ENCODE data around the gene TRAK1.

TRAK1 gene

GRCh38 chr3:42177801-42178150 is 86.6 kb downstream of the TRAK1 start:
- DNase-seq (ENCODE audit: low spot score), result no peak

DNA sequence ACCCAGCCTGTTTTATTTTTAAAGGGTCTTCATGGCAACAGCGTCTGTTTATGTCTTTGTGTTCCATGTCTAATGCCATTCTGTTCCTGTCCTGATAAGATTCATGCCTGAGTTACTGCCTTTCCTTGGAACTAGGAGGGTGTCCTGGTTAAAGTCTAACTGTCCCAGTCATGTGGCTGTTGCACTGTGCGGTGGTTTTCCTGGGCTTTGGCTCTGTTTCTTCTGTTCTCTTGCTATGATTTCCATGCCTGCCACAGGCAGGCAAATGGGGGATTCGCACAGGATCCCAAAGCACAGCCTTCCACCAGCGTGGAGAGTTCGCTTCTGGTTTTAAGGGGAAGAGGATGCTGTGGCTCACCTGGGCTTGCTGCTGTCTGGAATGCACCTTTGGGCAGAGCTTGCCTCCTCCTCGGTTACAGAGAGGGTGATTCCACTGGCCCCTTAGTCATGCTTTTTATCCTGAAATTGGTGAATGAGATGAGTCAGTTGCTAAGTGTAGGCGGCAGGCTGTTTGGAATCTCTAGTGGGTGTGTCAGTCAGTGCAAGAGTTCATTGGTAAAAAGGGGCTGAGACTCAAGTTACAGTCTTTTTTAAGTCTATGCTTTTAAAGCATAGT is 88.1 kb downstream of the TRAK1 start:
- DNase-seq (ENCODE audit: low spot score), result peak; percentile 91

GRCh38 chr3:42180901-42181300 is 89.7 kb downstream of the TRAK1 start:
- DNase-seq (ENCODE audit: low spot score), result no peak

DNA sequence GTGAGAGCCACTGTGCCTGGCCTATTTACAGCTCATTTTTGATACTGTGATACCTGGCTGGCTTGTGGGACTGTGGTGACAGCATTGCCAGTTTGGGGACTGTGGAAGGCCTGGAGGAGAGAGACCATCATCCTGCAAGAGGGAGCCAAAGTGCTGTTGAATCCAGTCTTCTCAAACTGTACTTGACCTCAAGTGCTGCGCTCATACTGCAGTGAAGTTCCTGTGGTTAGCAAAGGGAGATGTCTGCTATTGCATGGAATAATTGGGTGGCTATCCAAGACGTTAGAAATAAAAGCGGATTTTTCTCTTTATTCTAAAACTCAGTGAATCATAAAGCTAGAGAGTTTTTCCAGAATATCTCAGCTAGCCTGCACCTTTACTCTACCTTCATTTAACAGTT is 91.4 kb downstream of the TRAK1 start:
- peak; percentile 34 for DNase-seq (ENCODE audit: low spot score)

DNA sequence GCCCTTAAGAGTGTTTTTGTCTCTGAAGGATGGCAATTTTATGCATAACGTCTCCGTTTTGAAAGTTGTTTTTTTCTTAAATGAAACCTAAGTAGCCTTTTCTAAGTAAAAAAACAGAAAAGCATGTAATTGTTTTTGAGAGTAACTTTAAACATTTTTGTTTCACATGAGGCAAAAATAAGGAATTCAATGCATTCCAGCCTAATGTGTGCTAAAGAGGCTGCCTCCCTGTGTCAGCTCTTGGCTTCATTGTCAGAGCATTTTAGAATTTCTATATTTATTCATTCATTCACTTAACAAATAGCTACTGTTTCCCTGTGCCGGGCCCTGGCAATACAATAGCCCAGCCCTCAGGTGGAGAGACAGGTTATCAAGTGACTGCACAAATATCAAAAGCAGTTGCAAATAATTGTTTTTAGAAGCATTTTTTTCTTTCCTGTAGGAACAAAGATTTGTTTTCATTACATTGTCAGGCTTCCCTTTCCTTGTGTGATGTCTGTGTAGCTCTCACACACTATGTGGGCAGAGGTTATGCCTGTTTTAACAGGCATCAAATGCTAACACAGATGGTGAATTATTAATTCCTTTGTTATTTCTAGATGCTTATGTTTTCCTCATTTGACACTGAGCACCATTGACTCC is 93.0 kb downstream of the TRAK1 start:
- peak; percentile 62 for DNase-seq (ENCODE audit: low spot score)

DNA sequence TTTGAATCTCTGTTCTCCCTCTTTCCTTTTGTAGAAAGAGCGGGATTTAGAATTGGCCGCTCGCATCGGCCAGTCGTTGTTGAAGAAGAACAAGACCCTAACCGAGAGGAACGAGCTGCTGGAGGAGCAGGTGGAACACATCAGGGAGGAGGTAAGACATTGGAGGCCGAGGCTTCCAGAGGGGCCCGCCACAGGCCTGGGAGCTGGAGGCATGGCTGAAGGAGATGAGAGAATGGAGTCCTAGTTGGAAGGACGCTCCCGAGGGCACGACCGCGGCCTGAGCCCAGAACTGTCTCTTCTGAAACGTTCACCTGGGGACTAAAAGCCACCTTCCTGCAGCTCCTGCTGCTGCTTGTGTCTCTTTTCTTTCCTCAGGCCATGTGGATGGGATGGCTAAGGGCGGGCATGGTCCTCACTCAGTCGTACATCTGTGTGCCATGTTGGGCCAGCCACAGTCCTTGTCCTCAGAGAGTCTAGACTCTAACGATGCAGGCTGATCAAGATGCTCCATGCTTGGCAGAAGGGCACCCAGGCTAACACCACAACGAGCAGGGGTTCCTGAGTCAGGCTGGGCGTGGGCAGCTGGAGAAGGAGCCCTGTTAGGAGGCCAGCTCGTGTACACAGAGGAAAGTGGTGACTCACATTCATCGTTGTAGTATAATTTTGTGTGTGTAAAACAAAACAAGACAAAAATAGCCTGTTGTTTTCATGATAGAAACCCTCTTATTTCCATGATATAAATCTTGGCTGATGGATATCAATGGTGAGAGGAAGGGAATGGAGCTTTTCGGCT is 93.7 kb downstream of the TRAK1 start:
- DNase-seq (ENCODE audit: low spot score), result no peak

GRCh38 chr3:42187936-42188335 is 96.8 kb downstream of the TRAK1 start:
- DNase-seq (ENCODE audit: low spot score), result no peak

DNA sequence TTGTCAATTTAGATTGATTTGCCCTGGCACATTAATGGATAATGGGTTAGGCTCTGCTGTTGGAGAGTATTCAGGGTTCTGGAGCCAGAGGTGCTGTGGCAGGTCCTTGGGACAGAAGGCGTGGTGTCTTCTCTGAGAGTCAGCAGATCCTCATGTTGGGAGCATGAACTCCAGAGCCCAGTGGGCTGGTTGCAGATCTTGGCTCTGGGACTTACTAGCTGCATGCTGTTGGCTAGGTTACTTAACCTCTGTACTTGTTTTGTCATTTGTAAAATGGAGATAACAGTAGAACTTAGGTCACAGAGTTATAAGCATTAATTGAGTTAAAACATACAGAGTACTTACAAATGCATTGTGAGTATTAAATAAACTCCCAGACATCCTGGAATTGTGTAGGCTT is 97.2 kb downstream of the TRAK1 start:
- DNase-seq (ENCODE audit: low spot score), result no peak

DNA sequence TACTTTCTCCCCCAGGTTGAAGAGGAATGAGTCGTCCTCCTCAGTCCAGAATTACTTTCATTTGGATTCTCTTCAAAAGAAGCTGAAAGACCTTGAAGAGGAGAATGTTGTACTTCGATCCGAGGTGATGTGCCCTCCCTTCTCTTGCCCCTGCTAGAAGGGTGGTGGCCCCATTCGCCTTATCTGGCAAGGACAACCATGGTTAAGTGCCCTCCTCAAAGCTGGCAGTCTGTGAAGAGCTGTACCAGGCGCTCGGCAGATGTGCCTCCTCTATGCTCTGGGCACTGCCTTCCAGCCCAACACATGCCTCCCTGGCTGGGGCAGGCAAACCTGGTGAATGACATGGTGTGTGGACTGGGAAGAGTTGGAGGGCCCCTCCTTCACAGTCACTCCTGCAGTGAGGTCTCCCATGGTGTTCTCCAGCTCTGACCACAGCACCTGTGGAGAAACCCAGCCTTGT is 97.9 kb downstream of the TRAK1 start:
- DNase-seq (ENCODE audit: low spot score), result no peak

DNA sequence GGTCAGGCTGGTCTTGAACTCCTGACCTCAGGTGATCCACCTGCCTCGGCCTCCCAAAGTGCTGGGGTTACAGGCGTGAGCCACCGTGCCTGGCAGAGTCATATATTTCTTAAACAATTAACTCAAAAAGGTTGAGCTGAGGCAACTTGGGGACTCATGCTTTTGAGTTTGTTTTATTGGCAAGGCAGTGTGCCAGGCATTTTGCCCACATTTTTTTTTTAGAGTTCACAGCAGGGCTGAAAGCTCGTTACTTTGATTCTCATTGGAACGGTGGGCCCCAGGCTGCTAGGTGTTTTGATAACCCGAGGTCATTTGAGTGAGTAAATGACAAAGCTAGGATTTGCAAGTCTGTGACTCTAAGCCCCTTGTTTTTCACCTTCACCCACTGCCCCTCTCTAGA is 98.6 kb downstream of the TRAK1 start:
- DNase-seq (ENCODE audit: low spot score), result no peak

GRCh38 chr3:42190701-42191442 is 99.7 kb downstream of the TRAK1 start:
- DNase-seq (ENCODE audit: low spot score), result peak; percentile 62

DNA sequence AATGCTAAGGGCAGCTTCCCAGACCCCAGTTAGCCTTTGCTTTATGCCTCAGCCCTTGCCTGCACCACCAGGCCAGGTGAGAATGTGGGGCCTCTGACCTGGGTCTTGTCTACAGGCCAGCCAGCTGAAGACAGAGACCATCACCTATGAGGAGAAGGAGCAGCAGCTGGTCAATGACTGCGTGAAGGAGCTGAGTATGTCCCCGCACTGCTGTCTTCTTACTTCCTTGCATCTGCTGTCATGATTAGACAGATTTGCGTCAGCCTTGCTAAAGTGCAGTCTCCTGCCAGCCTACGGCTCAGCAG is 100.2 kb downstream of the TRAK1 start:
- DNase-seq (ENCODE audit: low spot score), result no peak

GRCh38 chr3:42192334-42193200 is 101.4 kb downstream of the TRAK1 start:
- no peak for DNase-seq (ENCODE audit: low spot score)

- no peak for DNase-seq (ENCODE audit: low spot score)
These were observed 103.9 kb downstream of the TRAK1 start for GRCh38 chr3:42194943-42195510.

DNA sequence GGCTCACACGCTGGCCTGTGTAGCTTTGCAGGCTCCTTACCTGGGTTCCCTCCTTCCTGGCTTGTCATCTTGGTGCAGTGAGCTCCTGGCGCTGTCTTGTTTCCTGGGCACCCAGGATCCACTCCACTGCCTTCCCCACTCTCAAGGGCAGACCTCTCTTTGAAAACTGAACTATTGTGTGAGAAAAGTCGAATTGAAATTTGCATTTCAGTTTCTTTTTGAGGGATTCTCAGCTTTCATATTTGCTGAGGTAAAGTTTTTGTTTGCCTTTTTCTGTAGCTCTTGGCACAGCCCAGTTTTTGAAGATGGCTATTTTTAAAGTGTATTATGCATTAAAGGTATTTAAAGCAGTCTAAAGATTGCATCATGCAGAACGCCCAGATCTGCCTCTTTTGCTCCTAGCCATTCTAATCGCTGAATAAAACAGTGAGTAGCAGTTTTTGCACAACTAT is 104.7 kb downstream of the TRAK1 start:
- no peak for DNase-seq (ENCODE audit: low spot score)

DNA sequence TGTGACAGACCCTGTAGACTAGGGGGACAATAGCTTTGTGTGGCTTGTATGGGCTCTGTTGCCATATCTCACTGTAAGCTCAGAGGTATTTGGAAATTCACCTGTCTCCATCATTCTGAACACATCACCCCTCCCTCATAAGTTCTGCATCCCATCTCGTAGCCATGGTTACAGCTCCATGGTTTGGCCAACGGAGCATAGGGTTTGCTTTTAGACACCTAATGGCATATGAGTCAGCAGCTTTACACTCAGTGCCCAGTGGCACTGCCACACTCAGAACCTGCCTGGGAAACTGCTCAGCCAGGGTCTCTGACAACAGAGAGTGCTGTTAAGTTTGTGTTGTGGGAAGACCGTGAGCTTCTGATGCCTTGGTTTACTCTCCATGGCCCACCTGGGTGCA is 107.6 kb downstream of the TRAK1 start:
- no peak for DNase-seq (ENCODE audit: low spot score)

DNA sequence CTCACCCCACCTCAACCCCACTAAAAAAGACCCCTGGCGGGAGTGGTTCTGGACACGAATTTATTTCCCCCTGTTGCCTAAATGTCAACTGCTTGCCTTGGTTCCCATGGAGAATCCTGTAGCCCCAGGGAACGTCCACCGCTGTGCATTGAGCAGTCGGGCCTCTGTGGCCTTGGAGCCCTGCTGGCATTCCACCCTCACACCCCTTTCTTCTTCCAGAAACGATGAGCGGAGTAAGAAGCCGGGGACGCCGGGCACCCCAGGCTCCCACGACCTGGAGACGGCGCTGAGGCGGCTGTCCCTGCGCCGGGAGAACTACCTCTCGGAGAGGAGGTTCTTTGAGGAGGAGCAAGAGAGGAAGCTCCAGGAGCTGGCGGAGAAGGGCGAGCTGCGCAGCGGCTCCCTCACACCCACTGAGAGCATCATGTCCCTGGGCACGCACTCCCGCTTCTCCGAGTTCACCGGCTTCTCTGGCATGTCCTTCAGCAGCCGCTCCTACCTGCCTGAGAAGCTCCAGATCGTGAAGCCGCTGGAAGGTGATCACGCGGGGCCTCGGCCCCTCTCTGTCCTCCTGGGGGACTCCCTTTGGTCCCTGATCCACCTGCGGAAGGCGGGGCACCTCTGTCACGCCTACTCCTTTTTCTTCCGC is 111.2 kb downstream of the TRAK1 start:
- no peak for DNase-seq (ENCODE audit: low spot score)

- no peak for DNase-seq (ENCODE audit: low spot score)
These were observed 113.9 kb downstream of the TRAK1 start for GRCh38 chr3:42204867-42205599.

- no peak for DNase-seq (ENCODE audit: low spot score)
These were observed 114.8 kb downstream of the TRAK1 start for GRCh38 chr3:42205800-42206514.

- DNase-seq (ENCODE audit: low spot score), result no peak
These were observed 118.8 kb downstream of the TRAK1 start for GRCh38 chr3:42209917-42210316.
